Measurements from ENCODE around the gene PDLIM5.
A peak's percentile ranks its signal among the peaks of the same experiment; 100 is the strongest.
"Not testable (repeated sequence)": the region's sequence is repeated elsewhere in the genome, so short reads cannot be mapped to it uniquely, and the experiment has no call there.

The PDLIM5 gene

GRCh38 chr4:94468093-94468769, 16.5 kb downstream of the PDLIM5 start:
- Histone ChIP-seq H3K79me1 (replicated peaks; ENCODE audit: low read length, poor library complexity, severe bottlenecking) (peaks cover 11% of the 10 kb centered on the region), H3K14ac (ENCODE audit: low read length in 2 of 2) (no peak overlapping the region), H3K18ac (ENCODE audit: low read depth in 1 of 2, low read length in 2 of 2) (peak overlapping the region in 1 of 2 experiments; percentile 16), H3K27me3 (ENCODE audit: control insufficient read depth in 1 of 2, insufficient read depth in 1 of 2, low read length in 2 of 2) (no peaks in the 10 kb centered on the region), H4K91ac (ENCODE audit: low read length) (no peak overlapping the region), H3K4me3 (ENCODE audit: insufficient read depth in 1 of 2, low read depth in 1 of 2, low read length in 2 of 2) (no peak overlapping the region), H3K36me3 (ENCODE audit: control insufficient read depth in 1 of 2, insufficient read depth in 2 of 2, low read depth in 1 of 2, low read length in 2 of 2) (no peaks in the 10 kb centered on the region), H3K4me2 (ENCODE audit: low read length, poor library complexity, severe bottlenecking) (no peak overlapping the region), H2AK5ac (ENCODE audit: low read length, severe bottlenecking) (no peak overlapping the region), H3K9me3 (ENCODE audit: control insufficient read depth, low read length) (no peaks in the 10 kb centered on the region), H2BK5ac (ENCODE audit: low read depth, low read length, poor library complexity, severe bottlenecking) (no peak overlapping the region), H2AFZ (ENCODE audit: low read depth, low read length) (no peak overlapping the region), H2BK15ac (ENCODE audit: low read depth, poor library complexity, severe bottlenecking) (no peak overlapping the region), H3K27ac (ENCODE audit: low read length, poor library complexity, severe bottlenecking) (no peak overlapping the region), H2BK12ac (ENCODE audit: low read length in 2 of 2) (no peak overlapping the region), H3K4me1 (ENCODE audit: control insufficient read depth, insufficient read depth, low read depth, low read length) (no peaks in the 10 kb centered on the region), H3K9ac (ENCODE audit: low read length) (no peak overlapping the region), H3K4ac (ENCODE audit: low read depth in 1 of 2, low read length in 2 of 2) (peak overlapping the region in 1 of 2 experiments; percentile 41), H4K8ac (ENCODE audit: low read length) (no peak overlapping the region), H3K23ac (ENCODE audit: low read length in 2 of 2) (peak overlapping the region in 1 of 2 experiments; percentile 59), H2BK120ac (ENCODE audit: low read depth, low read length) (no peak overlapping the region)
- no peak for DNase-seq
- 99% methylated on average over 4 of the region's 4 CpGs for WGBS

DNA sequence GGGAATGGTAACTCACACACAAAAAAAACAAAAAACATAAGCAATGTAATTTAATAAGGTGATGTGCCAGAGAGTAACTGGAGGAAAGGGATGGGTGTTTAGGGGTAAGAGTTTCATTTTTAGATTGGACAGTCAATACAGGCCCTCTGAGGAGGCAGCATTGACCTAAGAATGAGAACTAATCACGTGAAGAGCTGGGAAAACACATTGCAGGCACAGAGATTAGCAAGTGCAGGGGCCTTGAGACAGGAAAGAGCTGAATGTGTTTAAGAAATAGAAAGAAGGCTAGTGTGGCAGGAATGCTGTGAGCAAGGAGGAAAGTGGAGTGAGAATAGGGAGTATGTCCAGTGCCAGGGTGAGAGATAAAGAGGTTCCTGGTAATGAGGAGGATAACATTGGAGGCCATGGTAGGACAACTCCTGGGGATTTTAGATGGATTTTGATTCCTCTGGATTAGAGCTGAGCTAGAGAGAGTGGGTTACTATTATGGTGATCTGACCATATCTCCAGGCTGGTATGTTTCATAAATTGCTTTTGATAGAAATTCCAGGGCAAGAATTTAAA, 17.6 kb downstream of the PDLIM5 start:
- H2AFZ ChIP-seq (ENCODE audit: low read depth, low read length) = no peak overlapping the region
- no peak for DNase-seq
- H3K27me3 ChIP-seq (ENCODE audit: control insufficient read depth in 1 of 2, insufficient read depth in 1 of 2, low read length in 2 of 2) = no peaks in the 10 kb centered on the region
- no peaks in the 10 kb centered on the region for H3K9me3 ChIP-seq (ENCODE audit: control insufficient read depth, low read length)
- no peak overlapping the region for H4K91ac ChIP-seq (ENCODE audit: low read length)
- H3K4me2 ChIP-seq (ENCODE audit: low read length, poor library complexity, severe bottlenecking) = no peak overlapping the region
- WGBS = 91% methylated on average over 1 of the region's 1 CpG
- H3K36me3 ChIP-seq (ENCODE audit: control insufficient read depth in 1 of 2, insufficient read depth in 2 of 2, low read depth in 1 of 2, low read length in 2 of 2) = no peaks in the 10 kb centered on the region
- peaks cover 9% of the 10 kb centered on the region for H3K79me1 ChIP-seq (replicated peaks; ENCODE audit: low read length, poor library complexity, severe bottlenecking)
- H3K18ac ChIP-seq (ENCODE audit: low read depth in 1 of 2, low read length in 2 of 2) = peak overlapping the region in 1 of 2 experiments; percentile 5
- no peak overlapping the region for H3K9ac ChIP-seq (ENCODE audit: low read length)
- H2BK120ac ChIP-seq (ENCODE audit: low read depth, low read length) = no peak overlapping the region
- H2BK5ac ChIP-seq (ENCODE audit: low read depth, low read length, poor library complexity, severe bottlenecking) = no peak overlapping the region
- no peak overlapping the region for H3K4ac ChIP-seq (ENCODE audit: low read depth in 1 of 2, low read length in 2 of 2)
- H3K27ac ChIP-seq (ENCODE audit: low read length, poor library complexity, severe bottlenecking) = no peak overlapping the region
- no peak overlapping the region for H2BK12ac ChIP-seq (ENCODE audit: low read length in 2 of 2)
- no peak overlapping the region for H3K4me3 ChIP-seq (ENCODE audit: insufficient read depth in 1 of 2, low read depth in 1 of 2, low read length in 2 of 2)
- H3K14ac ChIP-seq (ENCODE audit: low read length in 2 of 2) = peak overlapping the region in 1 of 2 experiments; percentile 32
- no peak overlapping the region for H3K23ac ChIP-seq (ENCODE audit: low read length in 2 of 2)
- no peak overlapping the region for H4K8ac ChIP-seq (ENCODE audit: low read length)
- no peak overlapping the region for H2AK5ac ChIP-seq (ENCODE audit: low read length, severe bottlenecking)
- no peaks in the 10 kb centered on the region for H3K4me1 ChIP-seq (ENCODE audit: control insufficient read depth, insufficient read depth, low read depth, low read length)
- no peak overlapping the region for H2BK15ac ChIP-seq (ENCODE audit: low read depth, poor library complexity, severe bottlenecking)

GRCh38 chr4:94470132-94470531, 18.4 kb downstream of the PDLIM5 start:
- Histone ChIP-seq H3K36me3 (ENCODE audit: control insufficient read depth in 1 of 2, insufficient read depth in 2 of 2, low read depth in 1 of 2, low read length in 2 of 2) (no peaks in the 10 kb centered on the region), H2BK120ac (ENCODE audit: low read depth, low read length) (no peak overlapping the region), H3K4me3 (ENCODE audit: insufficient read depth in 1 of 2, low read depth in 1 of 2, low read length in 2 of 2) (no peak overlapping the region), H4K8ac (ENCODE audit: low read length) (no peak overlapping the region), H3K23ac (ENCODE audit: low read length in 2 of 2) (no peak overlapping the region), H3K4me1 (ENCODE audit: control insufficient read depth, insufficient read depth, low read depth, low read length) (no peaks in the 10 kb centered on the region), H3K27me3 (ENCODE audit: control insufficient read depth in 1 of 2, insufficient read depth in 1 of 2, low read length in 2 of 2) (no peaks in the 10 kb centered on the region), H3K79me1 (replicated peaks; ENCODE audit: low read length, poor library complexity, severe bottlenecking) (peaks cover 13% of the 10 kb centered on the region), H3K14ac (ENCODE audit: low read length in 2 of 2) (no peak overlapping the region), H2BK12ac (ENCODE audit: low read length in 2 of 2) (no peak overlapping the region), H3K9me3 (ENCODE audit: control insufficient read depth, low read length) (no peaks in the 10 kb centered on the region), H3K9ac (ENCODE audit: low read length) (no peak overlapping the region), H2AFZ (ENCODE audit: low read depth, low read length) (no peak overlapping the region), H3K4me2 (ENCODE audit: low read length, poor library complexity, severe bottlenecking) (no peak overlapping the region), H3K4ac (ENCODE audit: low read depth in 1 of 2, low read length in 2 of 2) (no peak overlapping the region), H2BK5ac (ENCODE audit: low read depth, low read length, poor library complexity, severe bottlenecking) (no peak overlapping the region), H3K27ac (ENCODE audit: low read length, poor library complexity, severe bottlenecking) (no peak overlapping the region), H3K18ac (ENCODE audit: low read depth in 1 of 2, low read length in 2 of 2) (no peak overlapping the region), H4K91ac (ENCODE audit: low read length) (no peak overlapping the region), H2BK15ac (ENCODE audit: low read depth, poor library complexity, severe bottlenecking) (no peak overlapping the region), H2AK5ac (ENCODE audit: low read length, severe bottlenecking) (no peak overlapping the region)
- 100% methylated on average over 3 of the region's 4 CpGs for WGBS
- no peak for DNase-seq

- not testable (repeated sequence) for H3K27ac ChIP-seq (ENCODE audit: low read length, poor library complexity, severe bottlenecking); H3K4me2 ChIP-seq (ENCODE audit: low read length, poor library complexity, severe bottlenecking); H4K8ac ChIP-seq (ENCODE audit: low read length); H3K4ac ChIP-seq (ENCODE audit: low read depth in 1 of 2, low read length in 2 of 2); H3K27me3 ChIP-seq (ENCODE audit: control insufficient read depth in 1 of 2, insufficient read depth in 1 of 2, low read length in 2 of 2); H3K4me3 ChIP-seq (ENCODE audit: insufficient read depth in 1 of 2, low read depth in 1 of 2, low read length in 2 of 2); H3K14ac ChIP-seq (ENCODE audit: low read length in 2 of 2); H2BK12ac ChIP-seq (ENCODE audit: low read length in 2 of 2); H3K36me3 ChIP-seq (ENCODE audit: control insufficient read depth in 1 of 2, insufficient read depth in 2 of 2, low read depth in 1 of 2, low read length in 2 of 2); H2BK120ac ChIP-seq (ENCODE audit: low read depth, low read length); H3K9me3 ChIP-seq (ENCODE audit: control insufficient read depth, low read length); H3K4me1 ChIP-seq (ENCODE audit: control insufficient read depth, insufficient read depth, low read depth, low read length); H3K18ac ChIP-seq (ENCODE audit: low read depth in 1 of 2, low read length in 2 of 2); H4K91ac ChIP-seq (ENCODE audit: low read length); H3K9ac ChIP-seq (ENCODE audit: low read length); H2AK5ac ChIP-seq (ENCODE audit: low read length, severe bottlenecking); H2AFZ ChIP-seq (ENCODE audit: low read depth, low read length); DNase-seq; H2BK5ac ChIP-seq (ENCODE audit: low read depth, low read length, poor library complexity, severe bottlenecking); H3K23ac ChIP-seq (ENCODE audit: low read length in 2 of 2); H2BK15ac ChIP-seq (ENCODE audit: low read depth, poor library complexity, severe bottlenecking)
- peaks cover 13% of the 10 kb centered on the region for H3K79me1 ChIP-seq (replicated peaks; ENCODE audit: low read length, poor library complexity, severe bottlenecking)
- WGBS = 94% methylated on average over 3 of the region's 4 CpGs
Observed at GRCh38 chr4:94470782-94471181, 19.0 kb downstream of the PDLIM5 start.

All from mesenchymal stem cell (in vitro differentiated cells and primary cell).